Measurements from ENCODE around the gene CNIH4.
"Not testable (repeated sequence)": the region's sequence is repeated elsewhere in the genome, so short reads cannot be mapped to it uniquely, and the experiment has no call there.

The CNIH4 gene

DNA sequence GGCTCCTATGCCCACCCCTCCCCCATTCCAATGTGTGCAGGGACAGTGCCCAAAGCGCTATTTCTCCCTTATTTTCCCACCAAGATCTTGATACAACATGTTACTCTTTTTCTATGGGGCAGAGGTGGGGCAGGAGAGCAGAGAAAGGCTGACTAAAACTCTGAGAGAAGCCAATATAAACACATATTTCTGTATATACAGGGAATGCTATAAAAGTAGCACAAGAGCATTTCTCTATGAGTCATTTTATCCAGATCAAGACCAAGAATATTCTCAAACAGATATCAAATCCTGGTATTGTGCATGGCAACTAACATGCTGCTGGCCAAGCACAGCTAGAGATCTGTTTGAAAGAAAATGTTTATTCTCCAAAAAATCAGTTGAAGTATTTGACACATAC is 70.7 kb downstream of the CNIH4 start:
- TF ChIP-seq, protein P1, sequence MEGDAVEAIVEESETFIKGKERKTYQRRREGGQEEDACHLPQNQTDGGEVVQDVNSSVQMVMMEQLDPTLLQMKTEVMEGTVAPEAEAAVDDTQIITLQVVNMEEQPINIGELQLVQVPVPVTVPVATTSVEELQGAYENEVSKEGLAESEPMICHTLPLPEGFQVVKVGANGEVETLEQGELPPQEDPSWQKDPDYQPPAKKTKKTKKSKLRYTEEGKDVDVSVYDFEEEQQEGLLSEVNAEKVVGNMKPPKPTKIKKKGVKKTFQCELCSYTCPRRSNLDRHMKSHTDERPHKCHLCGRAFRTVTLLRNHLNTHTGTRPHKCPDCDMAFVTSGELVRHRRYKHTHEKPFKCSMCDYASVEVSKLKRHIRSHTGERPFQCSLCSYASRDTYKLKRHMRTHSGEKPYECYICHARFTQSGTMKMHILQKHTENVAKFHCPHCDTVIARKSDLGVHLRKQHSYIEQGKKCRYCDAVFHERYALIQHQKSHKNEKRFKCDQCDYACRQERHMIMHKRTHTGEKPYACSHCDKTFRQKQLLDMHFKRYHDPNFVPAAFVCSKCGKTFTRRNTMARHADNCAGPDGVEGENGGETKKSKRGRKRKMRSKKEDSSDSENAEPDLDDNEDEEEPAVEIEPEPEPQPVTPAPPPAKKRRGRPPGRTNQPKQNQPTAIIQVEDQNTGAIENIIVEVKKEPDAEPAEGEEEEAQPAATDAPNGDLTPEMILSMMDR (IDR thresholded peaks at IDR 0.05; ENCODE audit: insufficient read depth, low read length, poor library complexity, severe bottlenecking), result no peak
- TF ChIP-seq EZH2phosphoT487 (conservative IDR thresholded peaks at IDR 0.05; ENCODE audit: low read length), result no peak
- no peak overlapping the region for H3K9ac ChIP-seq (ENCODE audit: low read length)
- peaks cover 26% of the 10 kb centered on the region for H3F3A ChIP-seq (ENCODE audit: insufficient read depth)
- no peak overlapping the region for H2AFZ ChIP-seq (ENCODE audit: low read depth, low read length, severe bottlenecking)
- H3K36me3 ChIP-seq (ENCODE audit: low read length), result peaks cover 59% of the 10 kb centered on the region
- peaks cover 14% of the 10 kb centered on the region for H4K20me1 ChIP-seq (ENCODE audit: low read depth, low read length)
- H3K27me3 ChIP-seq (ENCODE audit: low read length), result no peaks in the 10 kb centered on the region
- no peak overlapping the region for H3K4me2 ChIP-seq (ENCODE audit: low read depth, low read length, poor library complexity, severe bottlenecking)
- no peaks in the 10 kb centered on the region for H3K9me2 ChIP-seq (replicated peaks; ENCODE audit: insufficient read depth, low read length)
- H3K27ac ChIP-seq (ENCODE audit: low read depth, low read length), result no peak overlapping the region
- no peak overlapping the region for H3K4me3 ChIP-seq (ENCODE audit: insufficient read depth, low read length, poor library complexity, severe bottlenecking)
- peaks cover 60% of the 10 kb centered on the region for H3K79me2 ChIP-seq (ENCODE audit: insufficient read depth, low read length)
- H3K9me3 ChIP-seq (ENCODE audit: insufficient read depth, low read length), result no peaks in the 10 kb centered on the region

DNA sequence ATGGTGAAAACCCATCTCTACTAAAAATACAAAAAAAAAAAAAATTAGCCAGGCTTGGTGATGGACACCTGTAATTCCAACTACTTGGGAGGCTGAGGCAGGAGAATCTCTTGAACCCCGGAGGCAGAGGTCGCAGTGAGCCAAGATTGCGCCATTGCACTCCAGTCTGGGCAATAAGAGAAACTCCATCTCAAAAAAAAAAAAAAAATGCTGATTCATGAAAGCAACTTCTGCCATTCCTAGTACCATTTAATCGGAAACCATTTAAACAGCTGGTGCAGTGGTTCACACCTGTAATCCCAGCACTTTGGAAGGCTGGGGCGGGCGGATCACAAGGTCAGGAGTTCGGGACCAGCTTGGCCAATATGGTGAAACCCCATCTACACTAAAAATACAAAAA is 72.0 kb downstream of the CNIH4 start:
- not testable (repeated sequence) for H3K27me3 ChIP-seq (ENCODE audit: low read length); H3K4me3 ChIP-seq (ENCODE audit: insufficient read depth, low read length, poor library complexity, severe bottlenecking); H3K27ac ChIP-seq (ENCODE audit: low read depth, low read length); H3K9me3 ChIP-seq (ENCODE audit: insufficient read depth, low read length); H2AFZ ChIP-seq (ENCODE audit: low read depth, low read length, severe bottlenecking); H3K9ac ChIP-seq (ENCODE audit: low read length); H3K4me2 ChIP-seq (ENCODE audit: low read depth, low read length, poor library complexity, severe bottlenecking); H3K9me2 ChIP-seq (replicated peaks; ENCODE audit: insufficient read depth, low read length)
- peaks cover 16% of the 10 kb centered on the region for H4K20me1 ChIP-seq (ENCODE audit: low read depth, low read length)
- peaks cover 27% of the 10 kb centered on the region for H3F3A ChIP-seq (ENCODE audit: insufficient read depth)
- peaks cover 73% of the 10 kb centered on the region for H3K79me2 ChIP-seq (ENCODE audit: insufficient read depth, low read length)
- peaks cover 46% of the 10 kb centered on the region for H3K36me3 ChIP-seq (ENCODE audit: low read length)

All from SU-DHL-6 (cell line).